Panc1 (cell line): ENCODE measurements around the gene NPSR1.

ENCODE experiments used
- CTCF ChIP-seq: fragments of 450-650 bp; IDR thresholded peaks from 2 replicates; pipeline ENCODE4 v1.5.1; 2017; ENCODE audit warnings: mild to moderate bottlenecking
- TCF7L2 ChIP-seq: IDR thresholded peaks from 2 replicates; pipeline ENCODE4 v1.6.1; 2011; ENCODE audit warnings: mild to moderate bottlenecking, low read depth, low read length, inconsistent platforms

- TF ChIP-seq CTCF (no peak), TCF7L2 (no peak)
Measured at GRCh38 chr7:34851431-34851830, 193.4 kb downstream of the NPSR1 start.
